Measurements from ENCODE around the gene UPK3B.
"Not testable (repeated sequence)": the region's sequence is repeated elsewhere in the genome, so short reads cannot be mapped to it uniquely, and the experiment has no call there.

Gene UPK3B

DNA sequence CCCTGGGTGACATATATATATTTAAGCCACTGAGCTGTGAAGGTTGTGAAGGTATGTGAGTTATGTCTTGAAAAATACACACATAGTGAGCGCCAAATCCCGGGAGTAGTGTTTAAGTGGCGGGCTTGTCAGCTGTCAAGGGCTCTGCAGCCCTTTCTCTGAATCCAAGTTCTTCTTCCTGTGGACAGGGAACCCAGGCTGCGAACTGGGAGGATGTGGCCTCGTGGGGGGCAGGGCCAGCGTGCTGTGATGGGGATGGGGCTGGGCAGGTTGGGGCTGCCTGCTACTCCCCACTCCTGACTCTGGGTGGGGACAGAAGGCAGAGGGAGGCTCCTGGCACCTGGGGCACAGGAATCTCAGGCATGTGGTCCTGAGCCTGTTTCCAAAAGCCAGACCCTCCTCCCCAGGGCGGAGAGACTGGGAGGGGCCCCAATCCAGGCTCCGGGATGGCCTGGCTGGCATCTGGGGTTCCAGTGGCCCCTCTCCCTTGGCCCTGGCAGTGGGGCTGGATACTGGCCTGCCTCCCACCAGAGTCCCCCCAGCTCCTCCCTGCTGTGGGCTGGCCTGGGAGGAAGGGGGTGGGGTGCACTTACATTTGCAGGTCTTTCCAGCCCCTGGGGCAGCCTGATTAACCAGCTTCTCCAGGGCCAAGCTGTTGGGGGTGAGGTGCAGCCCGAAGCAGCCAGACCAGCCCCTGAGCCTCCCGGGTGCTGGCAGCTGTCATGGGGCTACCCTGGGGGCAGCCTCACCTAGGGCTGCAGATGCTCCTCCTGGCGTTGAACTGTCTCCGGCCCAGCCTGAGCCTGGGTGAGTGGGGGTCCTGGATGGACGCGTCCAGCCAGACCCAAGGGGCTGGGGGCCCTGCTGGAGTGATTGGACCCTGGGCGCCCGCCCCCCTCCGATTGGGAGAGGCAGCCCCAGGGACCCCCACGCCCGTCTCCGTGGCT lies at the start of gene UPK3B:
UPK3B (plus strand) TSS at position 622 of the 947 bp plus-strand sequence; CDS start at position 723, 101 bp downstream.
- DNase-seq = no peak

DNA sequence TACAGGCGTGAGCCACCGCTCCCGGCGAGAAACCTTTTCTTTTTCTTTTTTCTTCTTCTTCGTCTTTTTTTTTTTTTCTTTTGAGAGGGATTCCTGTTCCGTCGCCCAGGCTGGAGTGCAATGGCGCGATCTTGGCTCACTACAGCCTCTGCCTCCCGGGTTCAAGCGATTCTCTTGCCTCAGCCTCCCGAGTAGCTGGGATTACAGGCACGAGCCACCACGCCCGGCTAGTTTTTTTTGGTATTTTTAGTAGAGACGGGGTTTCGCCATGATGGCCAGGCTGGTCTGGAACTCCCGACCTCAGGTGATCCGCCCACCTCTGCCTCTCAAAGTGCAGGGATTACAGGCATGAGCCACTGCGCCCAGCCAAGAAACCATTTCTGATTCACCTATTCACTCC lies 49.6 kb upstream of the UPK3B start:
- not testable (repeated sequence) for DNase-seq

DNA sequence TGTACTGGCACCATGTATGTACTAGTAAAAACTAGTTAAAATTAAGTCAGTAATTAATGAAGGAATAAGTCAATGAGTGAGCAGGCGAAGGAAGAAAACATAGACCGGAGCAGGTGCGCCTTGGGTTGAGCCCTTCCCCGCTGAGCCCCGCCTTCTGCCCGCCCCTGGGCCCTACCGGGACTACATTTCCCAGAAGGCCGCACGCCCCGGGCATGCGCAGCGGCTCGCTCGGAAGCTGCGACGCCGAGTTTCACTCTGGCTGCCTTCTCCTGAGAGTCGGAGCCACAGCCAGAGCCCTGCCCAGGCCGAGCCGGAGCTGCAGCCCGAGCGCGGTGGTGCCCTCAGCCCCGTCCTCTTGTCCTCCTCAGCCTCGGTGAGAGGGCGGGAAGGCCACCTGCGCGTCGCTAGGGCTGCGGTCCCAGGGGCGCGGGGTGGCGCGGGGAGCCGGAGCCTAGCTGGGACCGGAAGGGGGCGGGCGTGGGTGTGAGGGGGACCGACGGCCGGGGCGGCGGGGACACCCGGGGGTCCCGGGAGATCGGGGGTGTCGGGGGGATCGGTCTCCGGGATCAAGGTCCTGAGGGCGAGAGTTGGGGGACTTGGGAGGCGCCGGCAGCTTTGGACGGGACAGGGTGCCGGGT lies 48.8 kb upstream of the UPK3B start, which contains the start of gene DTX2:
DTX2 (plus strand) TSS at position 246 of the 638 bp plus-strand sequence. CDS start 18,801 bp downstream, outside the sequence.
- not testable (repeated sequence) for DNase-seq

DNA sequence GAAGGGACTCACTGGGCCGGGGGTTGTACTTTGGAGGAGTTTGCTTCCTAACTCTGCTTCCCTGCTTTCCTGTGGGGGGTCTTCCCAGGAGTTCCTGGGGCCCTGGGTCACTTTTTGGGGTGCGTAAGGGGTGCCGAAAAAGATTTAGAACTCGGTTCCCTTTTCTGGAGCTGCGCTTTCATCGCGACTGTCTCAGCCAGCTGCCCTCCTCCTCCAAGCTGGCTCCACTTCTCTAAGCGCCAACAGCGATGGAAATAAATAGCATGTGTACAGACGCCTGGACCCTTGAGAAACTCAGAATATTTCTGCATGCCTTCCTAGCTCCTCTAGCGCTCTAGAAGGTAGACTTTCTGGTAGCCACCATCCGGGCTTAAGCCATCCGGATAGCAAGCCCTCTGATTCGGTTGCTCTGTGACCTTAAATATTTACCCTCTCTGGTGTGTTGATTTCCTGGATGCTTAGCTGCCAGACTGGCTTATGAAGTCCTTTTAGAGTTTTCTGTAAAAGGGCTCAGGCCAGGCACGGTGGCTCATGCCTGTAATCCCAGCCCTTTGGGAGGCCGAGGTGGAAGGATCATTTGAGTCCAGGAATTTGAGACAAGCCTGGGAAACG lies 48.0 kb upstream of the UPK3B start:
- not testable (repeated sequence) for DNase-seq

DNA sequence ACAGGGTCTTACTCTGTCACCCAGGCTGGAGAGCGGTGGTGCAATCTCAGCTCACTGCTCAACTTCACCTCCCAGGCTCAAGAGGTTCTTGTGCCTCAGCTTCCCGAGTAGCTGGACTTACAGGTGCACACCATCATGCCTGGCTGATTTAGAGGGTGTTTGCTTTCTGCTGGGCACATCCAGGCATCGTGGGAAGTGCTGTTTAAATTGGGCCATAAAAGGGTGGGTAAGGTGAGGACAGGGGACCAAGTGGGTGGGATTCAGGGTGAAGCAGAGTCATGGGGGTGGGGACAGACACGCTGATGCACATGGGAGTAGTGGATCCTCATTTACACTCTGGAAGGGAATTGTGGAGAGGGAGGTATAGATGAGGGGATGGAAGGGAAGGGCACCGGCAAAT lies 45.4 kb upstream of the UPK3B start:
- DNase-seq = not testable (repeated sequence)

DNA sequence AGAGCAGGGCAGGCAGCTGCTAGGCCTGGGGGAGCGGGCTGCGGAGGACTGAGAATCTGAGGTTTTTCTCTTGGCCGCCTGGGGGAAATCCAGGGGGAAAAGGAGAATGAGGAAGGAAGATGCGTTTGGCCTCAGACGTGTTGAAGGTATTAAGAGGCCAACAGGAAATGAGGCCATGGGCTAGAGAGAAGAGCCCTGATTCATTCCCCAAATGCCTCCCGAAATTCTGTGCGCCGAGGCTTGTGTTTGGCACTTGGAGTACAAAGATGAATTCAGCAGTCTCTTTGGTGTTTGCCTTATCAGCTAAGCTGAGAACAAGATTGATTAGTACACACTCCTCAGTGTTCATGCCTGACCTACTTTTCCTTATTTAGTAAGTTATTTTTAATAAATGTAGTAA lies 44.4 kb upstream of the UPK3B start:
- DNase-seq = not testable (repeated sequence)

DNA sequence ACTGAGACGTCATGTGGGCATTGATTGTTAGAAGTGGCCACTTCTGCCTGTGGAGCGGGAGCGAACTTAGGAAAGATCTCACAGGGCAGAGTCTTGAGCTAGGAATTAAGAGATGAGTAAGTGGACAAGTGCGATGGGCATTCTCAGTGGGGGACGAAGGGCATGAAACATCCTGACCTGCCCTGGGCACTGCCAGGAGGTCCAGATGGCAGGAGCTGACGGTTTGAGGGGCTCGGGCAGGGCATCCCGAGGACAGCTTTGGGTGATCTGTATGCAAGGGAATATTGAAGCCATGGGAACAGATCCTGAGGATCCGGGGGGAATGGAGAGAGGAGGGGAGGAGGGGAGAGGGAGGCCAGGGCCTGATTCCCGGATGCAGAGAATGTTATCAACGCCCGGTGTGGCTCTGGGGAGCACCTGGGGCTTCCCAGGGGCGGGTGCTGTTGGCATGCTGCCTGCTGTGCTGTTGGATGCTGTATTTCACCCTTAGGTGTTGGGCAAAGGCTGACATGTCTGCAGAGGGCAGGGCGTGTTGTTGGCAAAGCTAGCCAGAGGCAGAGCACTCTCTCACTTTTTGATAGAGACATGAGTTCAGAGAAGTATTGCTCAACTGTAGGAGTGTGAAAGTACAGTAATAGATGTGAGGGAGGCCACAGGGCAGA lies 42.5 kb upstream of the UPK3B start:
- DNase-seq = not testable (repeated sequence)

DNA sequence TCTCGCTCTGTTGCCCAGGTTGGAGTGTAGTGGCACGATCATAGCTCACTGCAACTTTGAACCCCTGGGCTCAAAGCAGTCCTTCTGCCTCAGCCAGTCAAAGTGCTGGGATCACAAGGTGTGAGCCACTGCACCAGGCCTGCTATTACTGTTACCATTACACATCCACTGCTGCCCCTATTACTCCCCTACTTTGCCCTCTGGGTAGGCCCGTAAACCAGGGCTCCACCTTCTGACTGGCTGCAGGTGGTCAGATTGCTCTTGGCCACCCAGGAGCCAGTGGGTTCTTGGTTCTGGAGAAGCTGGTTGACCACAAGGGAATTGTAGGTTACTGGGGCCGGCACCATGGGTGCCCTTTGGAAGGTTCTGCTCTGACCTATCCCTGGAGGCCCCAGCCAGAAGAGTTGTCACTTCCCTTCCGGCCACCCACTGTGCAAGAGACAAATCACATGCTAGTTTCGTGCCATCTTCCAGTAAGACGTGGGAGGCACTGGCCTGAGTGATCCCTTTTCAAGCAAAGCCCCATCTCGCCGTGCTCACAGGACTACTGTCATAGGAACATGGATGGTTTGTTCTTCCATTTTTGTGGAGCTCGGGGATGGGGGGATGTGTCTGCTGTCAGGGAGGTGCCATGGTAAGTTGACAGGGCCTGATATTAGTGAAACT lies 38.7 kb upstream of the UPK3B start:
- DNase-seq = not testable (repeated sequence)

DNA sequence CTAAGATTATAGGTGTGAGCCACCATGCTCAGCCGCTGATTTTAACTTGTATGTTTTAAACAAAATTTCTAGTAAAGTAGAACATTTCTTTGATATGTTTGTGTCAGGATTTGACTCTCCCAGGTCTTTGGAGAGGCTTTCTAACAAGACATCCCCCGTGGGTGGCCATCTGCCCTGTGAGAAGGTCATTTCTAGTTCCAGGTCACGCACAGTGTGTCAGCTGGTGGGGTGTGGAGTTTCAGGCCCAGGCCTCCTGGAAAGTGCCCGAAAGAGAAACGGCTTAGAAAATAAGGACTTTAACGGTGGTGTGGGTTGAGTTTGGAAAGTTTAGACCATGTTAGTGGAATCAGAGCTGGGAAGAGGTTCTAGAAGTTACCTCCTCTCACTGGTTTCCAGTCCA lies 37.3 kb upstream of the UPK3B start:
- not testable (repeated sequence) for DNase-seq

DNA sequence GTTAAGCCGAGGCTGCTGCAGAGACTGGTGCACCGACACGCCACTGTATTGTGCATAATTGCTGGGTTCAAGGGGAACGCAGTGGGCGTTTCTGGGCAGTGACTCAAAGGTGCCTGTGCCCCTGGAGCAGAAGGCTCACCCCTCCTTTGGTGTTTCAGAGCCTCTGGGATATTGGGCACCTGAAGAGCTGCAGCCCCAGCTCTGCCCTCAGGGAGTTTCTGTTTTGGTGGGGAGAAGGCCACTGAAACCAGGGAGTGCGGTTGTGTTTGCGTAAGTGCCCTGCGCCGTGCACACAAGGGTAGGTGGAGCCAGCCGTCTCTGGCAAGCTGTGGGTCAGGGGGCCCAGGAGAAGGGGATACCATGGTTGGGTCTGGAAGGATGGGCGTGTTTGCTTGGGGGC lies 34.1 kb upstream of the UPK3B start:
- DNase-seq = not testable (repeated sequence)

DNA sequence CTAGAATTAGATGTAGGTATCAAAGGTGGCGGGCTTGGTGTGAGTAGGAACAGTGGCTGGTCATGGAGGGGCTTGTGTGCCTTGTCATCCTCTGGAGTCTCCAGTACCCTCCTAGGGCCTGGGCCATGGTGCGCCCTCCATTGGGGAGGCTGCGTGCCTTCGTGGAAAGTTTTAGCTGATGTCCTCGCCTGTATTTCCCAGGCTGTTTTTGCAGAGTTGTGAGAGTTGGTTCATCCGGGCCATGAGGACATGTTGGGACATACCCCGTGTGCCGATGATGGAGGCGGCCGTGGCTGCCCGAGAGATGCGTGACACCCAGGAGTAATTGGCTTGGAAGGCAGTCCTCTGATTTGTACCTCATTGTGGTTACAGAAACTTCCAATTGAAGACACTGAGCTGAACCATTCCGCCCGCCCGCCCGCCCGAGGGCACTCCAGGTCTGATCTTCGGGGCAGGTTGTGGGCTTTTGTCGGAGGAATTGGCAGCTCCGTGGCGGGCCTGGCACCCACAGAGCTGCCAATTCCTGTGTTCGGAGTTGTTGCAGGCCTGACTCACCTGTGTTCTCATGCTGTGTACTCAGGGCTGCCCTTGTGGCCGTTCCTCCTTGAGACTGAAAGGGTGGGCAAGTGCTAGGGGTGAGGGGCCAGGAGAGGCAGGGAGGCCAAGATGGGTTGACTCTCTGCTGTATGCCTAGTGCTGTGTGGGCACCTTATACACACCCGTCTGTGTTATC lies 33.4 kb upstream of the UPK3B start:
- not testable (repeated sequence) for DNase-seq

DNA sequence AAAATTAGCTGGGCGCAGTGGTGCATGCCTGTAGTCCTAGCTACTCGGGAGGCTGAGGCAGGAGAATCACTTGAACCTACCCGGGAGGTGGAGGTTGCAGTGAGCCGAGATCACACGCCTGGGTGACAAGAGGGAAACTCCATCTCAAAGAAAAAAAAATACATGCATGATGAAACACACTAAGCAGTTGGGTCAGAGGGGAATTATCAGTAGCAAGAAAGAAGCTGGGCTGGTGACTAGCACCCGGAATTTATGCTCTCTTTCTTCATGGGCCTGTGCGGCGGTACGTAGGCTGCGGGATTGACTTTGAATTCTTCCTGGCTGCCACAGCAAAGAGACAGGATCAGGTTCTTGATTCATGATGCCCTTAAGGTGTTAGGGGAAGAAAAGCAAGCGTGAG lies 30.7 kb upstream of the UPK3B start:
- DNase-seq = not testable (repeated sequence)

DNA sequence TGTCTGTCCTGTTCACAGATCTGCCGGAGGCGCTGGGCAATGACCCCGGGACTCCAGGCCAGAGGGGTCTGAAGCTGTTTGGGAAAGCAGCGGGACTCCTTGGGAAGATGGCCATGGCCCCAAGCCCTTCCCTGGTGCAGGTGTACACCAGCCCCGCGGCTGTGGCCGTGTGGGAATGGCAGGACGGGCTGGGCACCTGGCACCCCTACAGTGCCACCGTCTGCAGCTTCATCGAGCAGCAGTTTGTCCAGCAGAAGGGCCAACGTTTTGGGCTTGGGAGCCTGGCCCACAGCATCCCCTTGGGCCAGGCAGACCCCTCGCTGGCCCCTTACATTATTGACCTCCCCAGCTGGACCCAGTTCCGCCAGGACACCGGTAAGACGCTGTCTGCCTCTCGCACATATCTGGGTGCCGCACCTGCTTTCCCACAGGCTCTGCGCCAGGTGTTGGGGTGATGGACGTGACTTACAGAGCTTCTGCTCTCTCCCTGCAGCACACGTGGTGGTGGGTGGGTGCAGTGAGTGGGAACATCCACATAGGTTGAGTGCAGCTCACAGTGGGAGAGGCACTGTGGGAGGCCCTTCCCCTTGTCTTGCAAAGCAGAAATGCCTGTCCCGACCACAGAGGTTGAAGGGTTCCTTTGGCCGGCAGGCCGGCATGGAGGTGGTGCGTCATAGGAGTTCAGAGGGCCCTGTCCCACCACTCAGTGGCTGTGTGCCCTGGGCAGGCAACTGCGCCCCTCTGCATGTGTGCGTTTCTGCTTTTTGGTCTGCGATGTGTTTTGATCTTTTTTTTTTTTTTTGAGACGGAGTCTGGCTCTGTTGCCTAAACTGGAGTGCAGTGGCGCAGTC lies 29.7 kb upstream of the UPK3B start:
- DNase-seq = not testable (repeated sequence)

DNA sequence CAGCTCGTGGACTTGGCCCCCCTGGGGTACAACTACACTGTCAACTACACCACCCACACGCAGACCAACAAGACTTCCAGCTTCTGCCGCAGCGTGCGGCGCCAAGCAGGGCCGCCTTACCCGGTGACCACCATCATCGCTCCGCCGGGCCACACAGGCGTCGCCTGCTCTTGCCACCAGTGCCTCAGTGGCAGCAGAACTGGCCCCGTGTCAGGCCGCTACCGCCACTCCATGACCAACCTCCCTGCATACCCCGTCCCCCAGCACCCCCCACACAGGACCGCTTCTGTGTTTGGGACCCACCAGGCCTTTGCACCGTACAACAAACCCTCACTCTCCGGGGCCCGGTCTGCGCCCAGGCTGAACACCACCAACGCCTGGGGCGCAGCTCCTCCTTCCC lies 27.7 kb upstream of the UPK3B start:
- not testable (repeated sequence) for DNase-seq

DNA sequence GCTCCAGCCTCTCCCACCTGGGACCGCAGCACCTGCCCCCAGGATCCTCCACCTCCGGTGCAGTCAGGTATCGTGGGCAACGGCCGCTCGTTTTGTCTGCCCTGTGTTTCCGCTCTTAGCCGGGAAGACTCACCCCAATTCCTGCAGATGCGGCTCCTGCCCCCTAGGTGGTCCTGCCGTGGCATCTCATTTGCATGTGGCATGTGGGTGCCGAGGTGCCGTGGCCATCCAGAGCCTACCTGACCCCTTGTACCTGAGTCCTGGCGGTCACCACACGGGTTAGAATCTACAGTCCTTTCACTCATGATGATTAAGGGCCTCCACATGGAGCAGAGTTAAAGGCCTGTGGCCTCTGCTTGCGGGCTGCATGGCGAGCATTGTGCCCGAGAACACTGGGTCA lies 27.3 kb upstream of the UPK3B start:
- not testable (repeated sequence) for DNase-seq

DNA sequence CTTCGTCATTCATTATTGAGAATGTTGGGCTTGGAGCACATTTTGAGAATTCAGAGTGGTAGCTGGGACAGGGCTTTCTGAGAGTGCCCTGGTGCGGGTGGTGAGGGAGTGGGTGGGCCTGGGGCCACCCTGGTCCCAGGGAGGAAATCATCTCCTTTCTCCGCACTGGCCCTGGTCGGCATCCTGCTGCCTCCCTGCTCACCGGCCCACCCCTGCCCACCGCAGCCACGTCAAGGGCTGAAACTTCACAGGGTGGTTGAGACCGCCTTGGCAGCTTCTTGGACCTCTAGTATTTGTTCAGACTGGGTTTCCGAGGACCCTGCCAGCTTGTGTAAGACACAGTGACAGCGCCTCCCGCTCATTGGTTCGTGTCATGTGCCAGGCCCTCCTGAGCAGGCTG lies 25.9 kb upstream of the UPK3B start:
- not testable (repeated sequence) for DNase-seq

DNA sequence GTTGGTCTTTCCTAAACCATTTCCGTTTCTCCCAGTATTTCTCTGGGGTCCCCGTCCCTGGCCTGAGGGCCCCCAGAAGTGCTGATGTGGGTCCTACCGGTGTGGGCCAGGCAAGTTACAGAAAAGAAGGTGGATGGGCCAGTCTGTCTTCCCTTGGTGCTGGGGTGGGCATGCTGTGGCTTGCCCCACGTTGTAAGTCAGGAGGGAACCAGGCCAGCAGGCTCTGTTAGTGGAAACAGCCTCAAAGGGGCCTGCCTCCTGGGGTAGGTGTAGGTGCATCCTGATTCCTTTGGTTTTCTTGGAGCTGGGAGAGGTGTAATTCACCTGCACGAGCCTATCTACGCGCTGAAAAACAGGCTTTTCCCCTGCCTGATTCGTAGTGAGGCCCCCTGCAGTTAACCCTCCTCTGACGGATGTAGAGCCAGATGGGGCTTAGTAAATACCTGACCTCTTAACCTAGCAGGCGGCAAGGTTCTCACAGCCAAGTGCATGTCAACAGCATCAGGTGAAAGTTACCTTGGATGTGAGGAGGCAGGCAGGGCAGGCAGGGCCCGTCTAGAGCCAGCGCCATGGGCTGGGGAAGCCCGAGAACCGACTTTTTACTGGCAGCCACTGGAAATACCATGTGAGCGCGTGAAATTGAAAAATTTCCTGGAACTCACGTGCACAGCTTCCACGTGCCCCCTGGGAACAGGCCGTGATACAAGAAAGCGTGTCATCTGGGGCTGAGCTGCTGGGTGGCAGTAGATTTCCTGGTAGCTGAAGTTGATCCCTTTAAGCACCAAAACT lies 24.3 kb upstream of the UPK3B start:
- not testable (repeated sequence) for DNase-seq

DNA sequence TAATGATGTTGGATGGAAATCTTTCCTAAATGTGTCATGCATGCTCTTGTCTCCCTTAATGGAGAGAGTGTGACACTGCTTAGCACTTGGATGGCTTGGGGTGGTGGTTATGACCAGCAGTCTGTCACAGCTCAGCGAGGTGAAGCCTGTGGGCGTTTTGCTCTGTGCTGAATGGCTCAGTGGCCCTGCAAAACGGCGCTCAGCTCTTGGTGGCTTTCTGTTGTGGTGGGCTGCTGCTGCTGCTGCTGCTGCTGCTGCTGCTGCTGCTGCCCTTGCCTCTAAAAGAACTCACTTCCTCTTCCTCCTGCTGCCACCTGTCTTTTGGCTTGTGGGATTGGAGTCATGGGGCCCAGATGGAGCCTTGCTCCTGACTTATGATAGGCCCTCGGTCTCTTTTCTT lies 23.7 kb upstream of the UPK3B start:
- DNase-seq = not testable (repeated sequence)

DNA sequence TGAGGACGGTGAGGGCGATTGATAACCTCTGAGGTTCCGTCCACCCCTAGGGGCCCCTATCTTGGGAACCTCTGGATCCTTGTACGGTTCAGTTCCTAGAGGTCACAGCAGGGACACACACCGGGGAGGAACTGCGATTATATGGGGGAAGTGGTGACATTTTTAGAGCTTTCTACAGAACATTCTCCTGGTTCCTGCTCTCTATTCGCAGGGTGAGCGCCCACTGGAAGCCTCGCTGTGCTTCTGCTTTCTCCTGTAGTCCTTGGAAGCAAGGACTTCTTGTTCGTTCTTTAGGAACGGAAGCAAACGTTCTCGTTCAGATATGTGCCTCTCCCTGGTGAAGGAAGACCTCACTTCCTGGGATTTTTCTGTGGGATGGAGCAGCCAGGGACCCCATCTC lies 22.4 kb upstream of the UPK3B start:
- DNase-seq = not testable (repeated sequence)

DNA sequence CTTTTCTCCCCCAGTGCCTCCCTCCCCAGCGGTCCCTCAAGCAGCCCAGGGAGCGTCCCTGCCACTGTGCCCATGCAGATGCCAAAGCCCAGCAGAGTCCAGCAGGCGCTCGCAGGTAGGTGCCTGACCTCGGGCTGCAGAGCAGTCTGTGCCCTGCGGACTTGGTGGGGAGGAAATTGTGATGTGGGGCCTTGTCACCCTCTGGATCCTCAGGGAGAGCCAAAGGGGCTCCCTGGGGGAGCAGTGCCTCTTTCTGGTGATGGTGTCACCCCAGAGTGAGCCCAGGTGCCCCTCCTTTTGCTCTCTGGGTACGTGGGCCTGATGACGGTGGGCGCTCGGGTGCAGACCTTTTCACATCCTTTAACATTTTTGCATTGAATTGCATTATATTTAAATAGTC lies 18.2 kb upstream of the UPK3B start:
- not testable (repeated sequence) for DNase-seq
